OCI-LY1 (cell line): ENCODE measurements around the gene PIP5K1C.

ENCODE experiments used
- CTCF ChIP-seq: fragments of 200-600 bp; sonication (generic), shearing (Covaris generic); IDR thresholded peaks from 2 replicates; pipeline ENCODE4 v1.5.1; 2017; ENCODE audit warnings: mild to moderate bottlenecking, antibody characterized with exemption, low read length, moderate library complexity, mixed read lengths
- EZH2 ChIP-seq: fragments of 200-600 bp; sonication (generic), shearing (Covaris generic); IDR thresholded peaks from 2 replicates; pipeline ENCODE4 v1.8.0; 2017; ENCODE audit warnings: borderline replicate concordance, mixed run types, mild to moderate bottlenecking, antibody characterized with exemption, low read length, moderate library complexity, mixed read lengths

GRCh38 chr19:3644351-3645066, 55.8 kb downstream of the PIP5K1C start:
- TF ChIP-seq CTCF: no peak
- TF ChIP-seq EZH2: no peak
